GM18867 (cell line): ENCODE results near the gene SRXN1.

Experiments
- ATAC-seq: cut with Tn5 transposase; IDR thresholded peaks from one replicate; pipeline ENCODE4 v1.9.1; 2021; ENCODE audit warnings: mild to moderate bottlenecking, moderate library complexity; ENCODE audit not compliant: unreplicated experiment

SRXN1 gene

GRCh38 chr20:675453-676314 is 22.7 kb upstream of the SRXN1 start, which contains the start of gene SCRT2:
TSS of gene SCRT2 (minus strand) at chr20:675802. CDS start at chr20:675601, 201 bp downstream.
- no peak for ATAC-seq

DNA sequence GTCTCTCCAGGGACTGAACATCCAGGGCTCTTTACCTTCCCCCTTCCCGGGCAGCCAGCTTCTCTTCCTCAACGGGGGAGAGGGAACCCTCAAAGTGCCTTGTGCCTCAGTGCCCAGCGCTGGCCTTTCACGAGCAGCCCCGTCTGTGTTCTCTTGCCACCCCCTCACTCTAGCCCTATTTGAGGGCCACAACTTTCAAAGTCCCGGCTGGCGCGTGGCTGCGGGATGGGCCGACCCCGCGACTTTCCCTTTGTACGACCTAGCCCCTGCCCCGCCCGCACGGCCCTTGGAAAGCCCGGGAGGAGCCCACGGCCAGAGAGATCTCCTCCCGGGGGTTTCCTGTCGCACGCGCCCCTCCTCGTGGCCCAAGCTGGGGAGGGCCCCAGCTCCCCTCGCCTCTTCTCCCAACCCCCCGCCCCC is 22.0 kb upstream of the SRXN1 start:
- ATAC-seq = no peak

GRCh38 chr20:673603-674001 is 20.6 kb upstream of the SRXN1 start:
- ATAC-seq = no peak

GRCh38 chr20:672963-673602 is 20.1 kb upstream of the SRXN1 start:
- no peak for ATAC-seq

DNA sequence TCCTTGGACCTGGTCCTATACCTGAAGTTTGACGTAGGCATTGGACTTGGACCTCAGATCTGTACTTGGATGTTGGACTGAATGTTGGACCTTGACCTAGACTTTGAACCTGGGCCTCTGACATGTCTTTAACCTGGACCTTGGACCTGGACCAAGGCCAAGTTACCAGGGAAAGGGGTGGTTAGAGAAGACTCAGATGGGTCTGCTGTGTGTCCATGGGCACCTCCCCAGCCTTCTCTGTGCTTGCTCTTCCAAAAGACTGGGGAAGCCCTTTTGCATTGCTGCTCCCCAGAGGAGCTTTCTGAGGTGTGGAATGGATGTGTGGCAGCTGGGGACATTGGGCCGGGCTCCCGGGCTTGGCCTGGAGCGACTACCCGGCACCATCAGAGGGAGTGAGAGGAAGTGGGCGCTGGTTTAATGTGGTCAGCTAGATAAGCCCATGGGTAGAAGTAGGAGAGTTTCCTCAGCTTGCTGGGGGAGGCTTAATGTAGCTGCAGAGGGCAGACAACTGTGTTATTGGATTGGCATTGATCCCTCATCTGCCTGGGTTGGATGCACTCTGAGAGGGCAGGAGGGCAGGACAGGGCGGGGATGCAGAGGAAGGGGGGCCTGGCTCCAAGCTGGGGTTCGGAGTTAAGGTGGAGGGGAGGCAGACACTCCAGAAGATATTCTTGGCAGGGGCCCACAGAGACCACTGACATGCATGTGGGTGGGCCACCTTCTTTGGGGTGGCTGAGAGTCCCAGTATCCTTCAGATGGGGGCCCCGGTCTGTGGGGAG is 18.4 kb upstream of the SRXN1 start:
- no peak for ATAC-seq

- ATAC-seq = no peak
Measured at GRCh38 chr20:669573-669972, 16.6 kb upstream of the SRXN1 start.

GRCh38 chr20:668638-669037 is 15.6 kb upstream of the SRXN1 start:
- ATAC-seq = no peak

GRCh38 chr20:668050-668449 is 15.1 kb upstream of the SRXN1 start:
- ATAC-seq = no peak

GRCh38 chr20:667351-668034 is 14.5 kb upstream of the SRXN1 start:
- no peak for ATAC-seq

DNA sequence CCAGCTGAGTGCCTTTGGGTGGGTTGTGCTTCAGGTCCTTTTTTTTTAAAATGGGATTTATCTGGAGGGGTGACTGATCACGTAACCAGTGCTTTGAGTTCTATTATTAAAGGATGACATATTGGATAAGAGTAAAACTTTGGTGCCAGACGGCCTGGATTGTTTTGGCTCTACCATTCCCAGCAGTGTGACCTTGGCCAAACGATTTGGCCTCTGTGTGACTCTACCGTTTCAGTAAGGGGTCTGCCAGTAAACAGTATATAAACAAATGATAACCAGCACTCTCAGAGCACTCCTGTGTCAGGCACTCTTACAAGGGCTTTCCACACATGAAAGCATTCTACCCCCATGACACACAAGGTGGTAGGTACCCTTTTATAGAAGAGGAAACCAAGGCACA is 13.9 kb upstream of the SRXN1 start:
- no peak for ATAC-seq

DNA sequence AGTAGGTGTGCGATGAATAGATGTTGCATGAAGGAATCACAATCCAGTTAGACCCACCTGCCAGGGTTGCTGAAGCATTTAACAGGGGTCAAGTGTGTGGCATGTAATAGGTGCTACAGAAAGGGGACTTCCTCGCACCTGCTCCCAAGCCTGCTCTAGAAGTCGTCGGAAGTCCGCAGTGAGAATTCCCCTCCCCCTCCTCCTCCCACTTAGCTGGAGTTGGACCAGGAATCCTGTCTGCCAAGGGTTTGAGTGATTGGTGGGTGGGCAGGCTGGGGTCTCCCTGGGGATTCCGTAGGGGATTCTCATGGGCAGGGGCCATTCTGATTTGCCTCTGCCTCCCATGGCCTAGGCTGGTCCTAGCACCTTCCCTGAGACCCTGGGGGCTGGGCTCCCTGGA is 12.3 kb upstream of the SRXN1 start:
- ATAC-seq = no peak

GRCh38 chr20:664576-664975 is 11.6 kb upstream of the SRXN1 start:
- ATAC-seq = no peak

DNA sequence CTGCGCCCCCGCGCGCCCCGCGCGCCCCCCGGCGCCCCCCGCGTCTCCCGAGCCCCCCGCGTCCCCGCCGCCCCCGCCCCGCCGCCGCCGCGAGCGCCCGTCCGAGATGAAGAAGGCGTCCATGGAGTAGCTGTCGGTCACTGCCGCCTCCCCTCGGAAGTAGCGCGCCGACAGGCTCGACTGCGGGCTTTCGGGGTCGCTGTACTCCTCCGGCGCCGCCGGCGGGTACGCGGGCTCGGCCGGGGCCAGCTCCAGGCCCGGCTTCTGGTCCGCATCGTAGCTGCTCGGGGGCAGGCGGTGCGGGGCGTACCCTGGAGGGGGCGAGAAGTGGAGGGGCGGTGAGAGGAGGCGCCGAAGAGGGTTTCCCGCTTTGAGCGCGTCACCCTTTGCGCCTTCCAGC is 11.2 kb upstream of the SRXN1 start:
- ATAC-seq = no peak

DNA sequence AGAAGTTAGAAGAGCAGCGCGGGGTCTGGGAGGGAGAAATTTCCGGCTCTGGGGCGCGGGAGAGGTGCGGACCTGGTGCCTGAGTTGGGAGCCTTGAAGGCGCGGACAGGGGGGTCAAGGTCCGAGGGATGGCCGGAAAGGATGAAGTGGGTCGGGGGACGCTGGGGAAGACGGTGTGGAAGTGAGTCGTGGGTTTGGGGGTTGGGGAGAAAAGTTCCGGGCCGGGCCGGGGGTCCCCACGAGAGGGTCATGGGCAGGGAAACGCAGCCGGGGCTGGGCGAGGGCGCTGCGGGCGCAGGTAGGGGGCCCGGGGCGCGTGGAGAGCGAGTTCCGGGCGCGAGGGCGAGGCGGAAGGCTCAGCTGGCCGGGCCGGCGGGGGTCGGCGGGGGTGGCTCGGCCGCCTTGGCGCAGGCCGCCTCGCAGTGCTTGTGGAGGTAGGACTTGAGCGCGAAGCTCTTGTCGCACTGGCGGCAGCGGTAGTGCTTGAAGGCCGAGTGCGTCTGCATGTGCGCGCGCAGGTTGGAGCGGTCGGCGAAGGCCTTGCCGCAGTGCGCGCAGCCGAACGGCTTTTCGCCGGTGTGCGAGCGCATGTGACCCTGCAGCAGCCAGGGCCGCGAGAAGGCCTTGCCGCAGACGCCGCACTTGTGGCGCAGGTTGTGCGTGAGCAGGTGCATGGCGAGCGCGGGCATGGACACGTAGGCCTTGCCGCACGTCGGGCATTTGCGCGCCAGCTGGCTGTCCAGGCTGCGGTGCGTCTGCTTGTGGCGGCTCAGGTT is 10.5 kb upstream of the SRXN1 start:
- ATAC-seq = no peak

- no peak for ATAC-seq
Measured at GRCh38 chr20:662277-663192, 9.5 kb upstream of the SRXN1 start.

GRCh38 chr20:661474-662270 is 8.7 kb upstream of the SRXN1 start:
- no peak for ATAC-seq

- no peak for ATAC-seq
Measured at GRCh38 chr20:658731-659291, 5.8 kb upstream of the SRXN1 start.

GRCh38 chr20:658202-658601 is 5.2 kb upstream of the SRXN1 start:
- no peak for ATAC-seq
